ENCODE results near the gene RCAN2.

RCAN2 gene

GRCh38 chr6:46246727-46247126, 244.5 kb downstream of the RCAN2 start:
- H3K36me3 ChIP-seq (ENCODE audit: control insufficient read depth, insufficient read depth, low read length) = no peaks in the 10 kb centered on the region
- no peak for DNase-seq (ENCODE audit: extremely low read depth, insufficient read length)

GRCh38 chr6:46246081-46246480, 245.2 kb downstream of the RCAN2 start:
- Histone ChIP-seq H3K36me3 (ENCODE audit: control insufficient read depth, insufficient read depth, low read length) (no peaks in the 10 kb centered on the region), H3K27me3 (replicated peaks; ENCODE audit: control insufficient read depth, insufficient read depth, low read length) (peaks cover 1% of the 10 kb centered on the region), H3K4me3 (replicated peaks; ENCODE audit: low read depth, low read length) (no peak overlapping the region)
- no peak for DNase-seq (ENCODE audit: extremely low read depth, insufficient read length)
- TF ChIP-seq CTCF (IDR thresholded peaks at IDR 0.05; ENCODE audit: insufficient read depth, low read length, poor library complexity, severe bottlenecking) = no peak

More at GRCh38 chr6:46246727-46247126, 244.5 kb downstream of the RCAN2 start:
- TF ChIP-seq CTCF (IDR thresholded peaks at IDR 0.05; ENCODE audit: insufficient read depth, low read length, poor library complexity, severe bottlenecking) = no peak
- Histone ChIP-seq H3K4me3 (replicated peaks; ENCODE audit: low read depth, low read length) (no peak overlapping the region), H3K27me3 (replicated peaks; ENCODE audit: control insufficient read depth, insufficient read depth, low read length) (peaks cover 1% of the 10 kb centered on the region)

- Histone ChIP-seq H3K27me3 (replicated peaks; ENCODE audit: control insufficient read depth, insufficient read depth, low read length) (peaks cover 1% of the 10 kb centered on the region), H3K4me3 (replicated peaks; ENCODE audit: low read depth, low read length) (no peak overlapping the region), H3K36me3 (ENCODE audit: control insufficient read depth, insufficient read depth, low read length) (no peaks in the 10 kb centered on the region)
- DNase-seq (ENCODE audit: extremely low read depth, insufficient read length) = no peak
- no peak for TF ChIP-seq CTCF (IDR thresholded peaks at IDR 0.05; ENCODE audit: insufficient read depth, low read length, poor library complexity, severe bottlenecking)
These were observed 246.6 kb downstream of the RCAN2 start for GRCh38 chr6:46244670-46245069.

GRCh38 chr6:46243754-46244153, 247.5 kb downstream of the RCAN2 start:
- H3K4me3 ChIP-seq (replicated peaks; ENCODE audit: low read depth, low read length) = no peak overlapping the region
- TF ChIP-seq CTCF (IDR thresholded peaks at IDR 0.05; ENCODE audit: insufficient read depth, low read length, poor library complexity, severe bottlenecking) = no peak
- H3K27me3 ChIP-seq (replicated peaks; ENCODE audit: control insufficient read depth, insufficient read depth, low read length) = peaks cover 1% of the 10 kb centered on the region
- no peaks in the 10 kb centered on the region for H3K36me3 ChIP-seq (ENCODE audit: control insufficient read depth, insufficient read depth, low read length)
- DNase-seq (ENCODE audit: extremely low read depth, insufficient read length) = no peak

- peaks cover 1% of the 10 kb centered on the region for H3K27me3 ChIP-seq (replicated peaks; ENCODE audit: control insufficient read depth, insufficient read depth, low read length)
- H3K4me3 ChIP-seq (replicated peaks; ENCODE audit: low read depth, low read length) = no peak overlapping the region
- no peaks in the 10 kb centered on the region for H3K36me3 ChIP-seq (ENCODE audit: control insufficient read depth, insufficient read depth, low read length)
- DNase-seq (ENCODE audit: extremely low read depth, insufficient read length) = no peak
- TF ChIP-seq CTCF (IDR thresholded peaks at IDR 0.05; ENCODE audit: insufficient read depth, low read length, poor library complexity, severe bottlenecking) = no peak
These were observed 248.3 kb downstream of the RCAN2 start for GRCh38 chr6:46242921-46243320.

Data from GM06990 (cell line).